Measurements from ENCODE around the gene HSPA12B.

Gene HSPA12B

DNA sequence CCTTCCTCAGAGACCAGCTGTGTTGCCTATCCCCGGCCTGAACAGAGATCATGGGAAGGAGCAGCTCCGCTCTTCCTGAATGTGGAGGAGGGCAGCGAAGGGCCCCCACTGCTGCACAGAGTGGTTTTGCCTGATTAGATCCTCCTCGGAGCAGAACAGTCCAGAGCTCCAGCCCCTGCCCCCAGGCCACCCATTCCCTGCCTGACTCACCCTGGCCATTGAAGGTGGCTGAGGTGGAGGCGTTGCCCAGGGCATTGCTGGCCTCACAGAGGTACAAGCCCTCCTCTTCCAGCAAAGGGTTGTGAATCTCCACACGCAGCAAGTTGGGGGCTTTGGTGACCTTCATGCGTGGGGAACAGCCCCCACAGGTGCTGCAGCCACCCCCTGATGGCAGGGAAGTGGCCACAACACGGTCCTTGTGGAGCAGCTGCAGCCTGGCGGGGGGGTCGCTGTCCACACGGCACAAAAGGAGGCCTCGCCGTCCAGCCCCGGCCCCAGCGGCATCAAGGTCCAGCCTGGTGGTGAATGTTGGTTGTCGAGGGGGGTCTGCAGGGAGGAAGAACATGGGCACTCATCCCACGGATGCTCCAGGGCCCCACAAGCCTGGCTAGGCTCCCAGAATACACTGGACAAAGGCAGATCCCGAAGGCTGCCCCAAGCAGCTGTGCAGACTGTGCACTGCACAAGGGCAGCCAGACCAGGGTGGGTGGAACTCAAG, 34.7 kb upstream of the HSPA12B start:
- no peaks in the 10 kb centered on the region for H3K36me3 Mint-ChIP-seq
- no peak overlapping the region for H3K4me3 Mint-ChIP-seq
- H3K4me1 Mint-ChIP-seq (ENCODE audit: low read depth), result no peaks in the 10 kb centered on the region
- H3K9me3 Mint-ChIP-seq (ENCODE audit: low read depth), result no peaks in the 10 kb centered on the region
- no peak overlapping the region for H3K27ac Mint-ChIP-seq
- no peaks in the 10 kb centered on the region for H3K27me3 Mint-ChIP-seq

GRCh38 chr20:3698591-3699001, 33.9 kb upstream of the HSPA12B start:
- no peaks in the 10 kb centered on the region for H3K27me3 Mint-ChIP-seq
- H3K36me3 Mint-ChIP-seq, result no peaks in the 10 kb centered on the region
- no peaks in the 10 kb centered on the region for H3K9me3 Mint-ChIP-seq (ENCODE audit: low read depth)
- no peaks in the 10 kb centered on the region for H3K4me1 Mint-ChIP-seq (ENCODE audit: low read depth)
- no peak overlapping the region for H3K27ac Mint-ChIP-seq
- no peak overlapping the region for H3K4me3 Mint-ChIP-seq

DNA sequence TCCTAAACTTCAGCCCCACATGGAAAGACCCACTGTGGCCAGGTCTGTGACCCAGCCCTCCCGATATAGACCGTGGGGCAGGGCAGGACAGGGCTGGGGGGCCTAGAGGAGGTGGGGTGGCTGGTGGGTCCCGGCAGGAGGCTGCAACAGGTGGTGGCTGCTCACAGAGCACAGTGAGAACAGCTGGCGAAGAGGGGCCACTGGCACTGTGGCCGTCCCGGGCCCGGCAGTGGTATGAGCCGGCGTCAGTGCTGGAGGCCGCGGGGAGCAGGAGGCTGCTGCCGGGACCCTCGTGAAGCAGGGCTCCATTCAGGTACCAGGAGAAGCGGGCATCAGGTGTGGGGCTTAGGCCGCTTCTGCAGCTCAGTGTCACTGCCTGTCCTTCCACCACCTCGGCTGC, 33.4 kb upstream of the HSPA12B start:
- Mint-ChIP-seq H3K9me3 (ENCODE audit: low read depth) (no peaks in the 10 kb centered on the region), H3K27me3 (no peaks in the 10 kb centered on the region), H3K4me1 (ENCODE audit: low read depth) (no peaks in the 10 kb centered on the region), H3K36me3 (no peaks in the 10 kb centered on the region), H3K27ac (no peak overlapping the region), H3K4me3 (no peak overlapping the region)

DNA sequence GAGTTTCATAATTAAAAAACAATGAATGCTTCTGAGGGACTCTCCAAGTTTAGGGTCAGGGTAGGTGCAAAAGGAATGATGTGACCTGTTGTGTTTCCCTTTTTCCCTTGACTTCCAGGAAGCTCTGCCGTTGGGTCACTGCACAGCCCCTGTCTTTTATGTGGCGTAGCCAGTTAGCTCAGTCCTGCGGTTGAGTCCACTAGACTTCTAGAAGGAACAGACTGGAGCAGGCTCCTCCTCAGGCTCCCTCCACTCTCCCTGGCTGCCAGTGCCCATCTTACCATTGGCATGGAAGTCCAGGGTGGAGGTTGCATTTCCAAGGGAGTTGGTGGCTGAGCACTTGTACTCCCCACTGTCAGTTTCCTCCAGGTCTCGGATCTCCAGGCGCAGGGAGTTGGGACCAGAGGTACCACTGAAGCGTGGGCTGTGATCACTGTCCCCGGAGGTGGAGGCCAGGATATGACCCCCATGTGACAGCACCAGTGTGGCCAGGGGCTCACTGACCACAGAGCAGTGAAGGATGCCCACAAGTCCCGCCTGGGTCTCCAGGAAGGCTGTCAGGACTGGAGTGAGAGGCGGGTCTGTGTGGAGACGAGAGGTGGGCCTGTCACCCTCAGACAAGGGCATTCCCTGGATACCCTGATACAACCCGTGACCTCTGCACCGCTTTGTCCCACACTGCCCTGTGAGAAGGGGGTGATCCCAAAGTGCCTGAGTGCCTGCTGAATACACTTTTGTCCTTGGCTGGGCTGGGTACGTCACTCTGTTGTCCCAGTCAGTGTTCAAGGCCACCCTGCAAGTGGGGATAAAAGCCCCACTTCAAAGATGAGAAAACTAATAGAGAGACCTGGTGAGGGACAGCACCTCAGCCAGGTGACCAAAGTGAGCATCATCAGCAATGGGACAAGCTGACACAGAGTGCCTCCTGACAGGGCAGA, 31.2 kb upstream of the HSPA12B start:
- Mint-ChIP-seq H3K4me3 (no peak overlapping the region), H3K27ac (no peak overlapping the region), H3K4me1 (ENCODE audit: low read depth) (no peaks in the 10 kb centered on the region), H3K27me3 (no peaks in the 10 kb centered on the region), H3K9me3 (ENCODE audit: low read depth) (no peaks in the 10 kb centered on the region), H3K36me3 (no peaks in the 10 kb centered on the region)

DNA sequence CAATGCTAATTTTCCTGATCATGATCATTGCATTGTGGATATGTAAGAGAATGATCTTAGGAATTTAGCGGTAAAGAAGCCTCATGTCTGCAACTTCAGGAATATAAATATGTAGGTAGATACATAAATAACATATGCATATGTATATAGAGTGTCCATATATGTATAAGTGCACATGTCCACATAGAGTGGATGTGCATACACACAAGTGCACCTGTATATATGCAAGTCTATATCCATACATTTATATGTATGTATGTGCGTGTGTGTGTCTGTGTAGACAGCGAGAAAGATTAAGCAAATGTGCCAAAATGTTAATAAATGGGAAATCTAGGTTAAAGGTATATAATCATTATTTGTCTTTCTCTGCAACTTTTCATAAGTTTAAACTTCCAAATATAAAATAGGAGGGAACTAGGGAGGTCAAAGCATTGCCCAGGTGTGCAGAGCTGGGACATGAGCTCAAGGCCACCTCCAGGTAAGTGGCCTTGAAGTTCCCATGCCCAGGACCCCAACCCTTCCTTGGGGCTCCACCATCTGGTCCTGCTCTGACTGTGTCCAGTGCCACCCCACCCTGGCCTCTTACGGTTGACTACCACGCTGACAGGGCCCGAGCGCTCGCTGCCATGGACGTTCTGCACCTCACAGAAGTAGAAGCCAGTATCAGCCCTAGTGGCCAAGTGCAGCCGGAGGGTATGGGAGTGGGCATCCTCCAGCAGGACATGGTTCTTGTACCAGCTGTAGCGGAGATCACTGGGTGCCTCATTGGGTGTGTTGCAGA, 29.7 kb upstream of the HSPA12B start:
- H3K36me3 Mint-ChIP-seq, result no peaks in the 10 kb centered on the region
- H3K4me1 Mint-ChIP-seq (ENCODE audit: low read depth), result no peaks in the 10 kb centered on the region
- no peak overlapping the region for H3K27ac Mint-ChIP-seq
- no peak overlapping the region for H3K4me3 Mint-ChIP-seq
- H3K27me3 Mint-ChIP-seq, result no peaks in the 10 kb centered on the region
- H3K9me3 Mint-ChIP-seq (ENCODE audit: low read depth), result no peaks in the 10 kb centered on the region

- Mint-ChIP-seq H3K9me3 (ENCODE audit: low read depth) (no peaks in the 10 kb centered on the region), H3K4me3 (no peak overlapping the region), H3K27me3 (no peaks in the 10 kb centered on the region), H3K4me1 (ENCODE audit: low read depth) (no peaks in the 10 kb centered on the region), H3K36me3 (no peaks in the 10 kb centered on the region), H3K27ac (no peak overlapping the region)
Observed at GRCh38 chr20:3704087-3704486, 28.4 kb upstream of the HSPA12B start.

DNA sequence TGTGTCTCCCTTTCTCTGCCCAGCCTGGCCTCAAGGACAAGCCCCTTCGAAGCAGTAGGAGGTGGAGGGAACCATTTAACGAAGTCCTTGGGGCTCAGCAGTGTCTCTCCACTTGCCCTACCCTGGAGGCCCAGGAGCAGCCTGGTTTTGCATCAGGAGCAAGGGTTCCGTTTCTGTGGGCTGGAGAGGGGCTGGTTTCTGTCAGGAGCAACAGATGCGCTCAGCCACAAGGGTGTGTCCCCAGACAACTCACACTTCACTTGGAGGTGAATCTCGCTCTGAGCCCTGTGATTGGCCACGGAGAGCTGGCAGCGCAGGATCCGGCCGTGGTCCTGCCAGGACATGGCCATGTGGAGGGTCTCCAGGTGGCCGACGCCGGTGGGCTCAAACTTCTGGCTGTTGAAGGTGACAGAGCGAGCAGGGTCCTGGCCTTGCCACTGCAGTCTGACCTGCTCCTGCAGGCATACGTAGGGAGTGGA, 27.0 kb upstream of the HSPA12B start:
- Mint-ChIP-seq H3K36me3 (no peaks in the 10 kb centered on the region), H3K4me3 (no peak overlapping the region), H3K27me3 (no peaks in the 10 kb centered on the region), H3K4me1 (ENCODE audit: low read depth) (no peaks in the 10 kb centered on the region), H3K27ac (no peak overlapping the region), H3K9me3 (ENCODE audit: low read depth) (no peaks in the 10 kb centered on the region)

DNA sequence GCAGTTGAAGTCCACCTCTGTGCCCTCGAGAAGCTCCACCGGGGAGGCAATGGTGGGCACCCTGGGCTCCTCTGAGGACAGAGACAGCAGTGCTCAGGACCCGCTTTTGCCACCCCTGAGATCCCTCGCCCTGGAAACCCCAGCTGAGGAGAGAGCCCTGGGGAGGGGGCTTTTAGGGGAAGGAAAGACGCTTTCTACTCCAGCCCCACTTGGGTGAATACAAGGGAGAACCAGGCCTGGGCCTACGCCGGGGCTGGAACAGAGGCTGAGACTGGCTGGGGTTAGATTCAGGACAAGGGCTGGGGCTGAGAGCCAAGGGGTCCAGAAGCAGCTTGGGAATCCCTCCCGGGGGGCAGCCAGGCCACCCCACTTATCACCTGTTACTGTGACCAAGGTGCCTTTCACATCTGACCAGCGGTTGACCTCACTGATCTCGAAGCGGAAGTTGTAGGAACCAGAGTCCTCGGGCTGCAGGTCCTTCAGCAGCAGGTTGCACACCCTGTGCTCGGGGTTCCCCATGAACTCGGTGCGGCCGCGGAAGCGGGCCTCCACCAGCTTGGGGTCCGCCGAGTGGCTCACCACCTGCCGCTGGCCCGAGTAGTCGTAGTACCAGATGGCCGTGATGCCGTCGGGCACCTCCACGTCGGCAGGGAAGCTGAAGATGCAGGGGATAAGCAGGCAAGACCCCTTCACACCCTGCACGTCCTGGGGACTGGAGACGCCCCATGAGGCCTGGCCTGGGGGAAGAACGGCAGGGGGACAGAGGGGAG, 26.3 kb upstream of the HSPA12B start:
- Mint-ChIP-seq H3K27ac (no peak overlapping the region), H3K4me3 (no peak overlapping the region), H3K4me1 (ENCODE audit: low read depth) (no peaks in the 10 kb centered on the region), H3K36me3 (no peaks in the 10 kb centered on the region), H3K27me3 (no peaks in the 10 kb centered on the region), H3K9me3 (ENCODE audit: low read depth) (no peaks in the 10 kb centered on the region)

DNA sequence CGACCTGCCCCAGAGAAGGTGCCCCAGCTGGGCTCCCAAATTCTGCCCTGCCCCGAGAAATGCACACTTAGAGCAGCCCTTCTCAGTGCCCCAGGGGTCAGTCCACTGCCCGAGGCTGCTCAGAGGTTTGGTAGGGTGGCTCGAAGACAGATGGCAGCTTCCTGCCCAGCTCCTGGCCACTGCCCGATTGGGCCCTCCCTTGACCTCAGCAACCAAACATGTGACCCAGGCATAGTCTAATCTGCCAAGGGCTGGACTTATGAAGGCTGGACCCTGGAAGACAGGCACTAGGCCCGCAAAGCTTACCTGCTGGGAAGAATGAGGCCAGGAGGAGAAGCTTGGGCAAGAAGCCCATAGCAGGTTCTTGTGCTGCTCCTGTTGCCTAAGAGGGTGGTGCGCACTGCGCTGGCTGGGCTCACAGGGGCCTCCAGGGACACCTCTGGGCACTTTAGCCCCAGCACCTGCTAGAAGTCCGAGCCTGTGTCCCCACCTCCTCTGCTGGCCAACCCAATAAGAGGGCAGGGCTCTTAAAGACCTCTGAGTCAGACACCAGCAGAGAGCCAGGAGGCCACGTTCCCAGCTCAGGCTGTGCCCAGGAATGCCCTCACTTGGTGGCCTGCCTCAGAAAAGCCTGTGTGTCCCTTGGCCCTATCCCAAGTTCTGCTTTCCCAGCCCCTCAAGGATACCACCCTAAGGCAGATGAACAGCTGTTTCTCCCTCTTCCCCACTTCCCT, 25.5 kb upstream of the HSPA12B start:
- no peak overlapping the region for H3K4me3 Mint-ChIP-seq
- H3K27ac Mint-ChIP-seq, result no peak overlapping the region
- no peaks in the 10 kb centered on the region for H3K4me1 Mint-ChIP-seq (ENCODE audit: low read depth)
- H3K9me3 Mint-ChIP-seq (ENCODE audit: low read depth), result no peaks in the 10 kb centered on the region
- no peaks in the 10 kb centered on the region for H3K27me3 Mint-ChIP-seq
- H3K36me3 Mint-ChIP-seq, result no peaks in the 10 kb centered on the region

- Mint-ChIP-seq H3K9me3 (ENCODE audit: low read depth) (no peaks in the 10 kb centered on the region), H3K27me3 (no peaks in the 10 kb centered on the region), H3K4me1 (ENCODE audit: low read depth) (no peaks in the 10 kb centered on the region), H3K4me3 (no peak overlapping the region), H3K27ac (no peak overlapping the region), H3K36me3 (no peaks in the 10 kb centered on the region)
Observed at GRCh38 chr20:3707508-3707899, 25.0 kb upstream of the HSPA12B start.

DNA sequence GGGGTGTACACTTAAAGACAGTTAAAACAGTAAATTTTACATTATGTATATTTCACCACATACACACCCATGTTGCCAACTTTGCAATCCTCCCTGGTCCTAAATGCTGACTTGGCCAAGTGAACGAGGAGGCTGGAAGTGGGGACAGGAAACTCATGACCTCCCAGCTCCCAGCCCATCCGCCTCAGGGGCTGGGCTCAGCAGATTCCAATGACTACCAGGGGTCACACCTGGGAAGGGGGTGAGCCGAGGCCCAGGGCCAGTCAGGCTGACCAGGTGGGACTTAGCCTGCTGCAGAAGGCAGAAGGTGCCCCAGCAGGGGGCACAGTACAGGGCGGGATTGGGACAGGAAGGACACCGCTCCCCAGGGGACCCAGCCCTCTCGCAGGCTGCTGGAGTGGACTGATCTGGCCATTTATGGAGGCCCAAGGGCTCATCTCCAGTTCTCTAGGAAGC, 22.4 kb upstream of the HSPA12B start:
- no peaks in the 10 kb centered on the region for H3K36me3 Mint-ChIP-seq
- H3K27ac Mint-ChIP-seq, result no peak overlapping the region
- no peaks in the 10 kb centered on the region for H3K9me3 Mint-ChIP-seq (ENCODE audit: low read depth)
- no peak overlapping the region for H3K4me3 Mint-ChIP-seq
- H3K27me3 Mint-ChIP-seq, result no peaks in the 10 kb centered on the region
- no peaks in the 10 kb centered on the region for H3K4me1 Mint-ChIP-seq (ENCODE audit: low read depth)

DNA sequence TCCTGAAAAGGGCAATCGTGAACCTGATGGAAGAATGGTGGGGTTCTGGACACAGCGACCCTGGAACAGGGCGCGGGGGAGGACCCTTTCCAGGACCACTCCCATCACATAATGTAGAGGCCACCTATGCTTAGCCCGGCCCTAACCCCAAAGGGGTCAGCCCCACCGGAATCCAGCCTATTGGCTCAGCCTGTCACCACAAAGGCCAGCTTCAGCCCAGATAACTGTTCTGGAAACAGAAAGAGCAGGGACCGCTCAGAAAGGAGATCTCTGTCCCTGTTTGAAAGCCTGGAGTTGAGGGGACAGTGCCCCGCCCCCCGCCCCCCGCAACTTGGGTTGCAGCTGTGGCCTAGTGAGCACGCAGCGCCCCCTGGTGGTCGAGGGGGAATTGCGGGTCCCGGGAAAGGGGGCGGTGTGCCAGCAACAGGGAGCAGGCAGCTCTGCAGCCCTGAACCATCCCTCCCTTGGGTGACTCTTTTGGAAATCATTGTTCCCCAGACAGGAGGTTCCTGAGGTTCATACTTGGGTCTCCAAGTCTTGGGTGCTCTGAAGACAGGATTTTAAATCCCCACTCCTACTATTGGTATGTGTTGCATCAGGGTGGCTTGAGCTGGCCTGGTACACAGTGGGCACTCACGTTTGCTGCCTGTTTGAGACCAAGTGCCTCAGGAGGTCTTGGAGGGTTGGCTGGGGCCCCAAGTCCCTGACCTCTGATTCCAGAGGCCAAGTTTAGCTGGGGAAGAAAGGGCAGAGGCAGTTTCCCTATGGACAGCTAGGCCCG, 21.6 kb upstream of the HSPA12B start:
- Mint-ChIP-seq H3K4me3 (no peak overlapping the region), H3K9me3 (ENCODE audit: low read depth) (no peaks in the 10 kb centered on the region), H3K36me3 (no peaks in the 10 kb centered on the region), H3K27ac (no peak overlapping the region), H3K4me1 (ENCODE audit: low read depth) (no peaks in the 10 kb centered on the region), H3K27me3 (no peaks in the 10 kb centered on the region)

GRCh38 chr20:3711484-3711941, 21.0 kb upstream of the HSPA12B start:
- no peaks in the 10 kb centered on the region for H3K27me3 Mint-ChIP-seq
- no peaks in the 10 kb centered on the region for H3K36me3 Mint-ChIP-seq
- H3K4me1 Mint-ChIP-seq (ENCODE audit: low read depth), result no peaks in the 10 kb centered on the region
- H3K4me3 Mint-ChIP-seq, result no peak overlapping the region
- no peaks in the 10 kb centered on the region for H3K9me3 Mint-ChIP-seq (ENCODE audit: low read depth)
- H3K27ac Mint-ChIP-seq, result no peak overlapping the region
